NCI-H1417 (cell line): ENCODE data around the gene DPM3.
"Not testable (repeated sequence)": the region's sequence is repeated elsewhere in the genome, so short reads cannot be mapped to it uniquely, and the experiment has no call there.

Experiments
- DNase-seq, 3 experiments: peaks; one replicate each; lab custom pipeline; 2025; lab: John Stamatoyannopoulos, UW

Gene DPM3

GRCh38 chr1:155158991-155159390, 18.7 kb upstream of the DPM3 start:
- DNase-seq, result peak in 2 of 3 experiments; percentile 22 to 63

- not testable (repeated sequence) for DNase-seq
Observed at GRCh38 chr1:155155996-155156643, 15.8 kb upstream of the DPM3 start.

- no peak for DNase-seq
Observed at GRCh38 chr1:155145491-155145890, 5.2 kb upstream of the DPM3 start.

GRCh38 chr1:155141749-155142148, 1.4 kb upstream of the DPM3 start:
- no peak for DNase-seq

GRCh38 chr1:155140630-155140953, 261 bp upstream of the DPM3 start:
- no peak for DNase-seq

- no peak for DNase-seq
Observed at GRCh38 chr1:155137154-155137949, 3.0 kb downstream of the DPM3 start.

- peak in 2 of 3 experiments; percentile 25 to 35 for DNase-seq
Observed at GRCh38 chr1:155136748-155137147, 3.6 kb downstream of the DPM3 start.

GRCh38 chr1:155135415-155136028, 4.8 kb downstream of the DPM3 start, which contains the start of gene SLC50A1:
Gene SLC50A1 (plus strand): TSS chr1:155135852. CDS start chr1:155135912, 60 bp downstream.
- peak; percentile 93 to 98 (median 95) for DNase-seq

GRCh38 chr1:155134880-155135414, 5.4 kb downstream of the DPM3 start:
- peak in 2 of 3 experiments; percentile 61 to 76 for DNase-seq

- no peak for DNase-seq
Observed at GRCh38 chr1:155134322-155134721, 6.0 kb downstream of the DPM3 start.

- no peak for DNase-seq
Observed at GRCh38 chr1:155133799-155134281, 6.5 kb downstream of the DPM3 start.

GRCh38 chr1:155131856-155132255, 8.5 kb downstream of the DPM3 start:
- DNase-seq, result no peak

GRCh38 chr1:155131285-155131684, 9.0 kb downstream of the DPM3 start:
- no peak for DNase-seq

GRCh38 chr1:155130272-155131006, 9.9 kb downstream of the DPM3 start:
- peak in 2 of 3 experiments; percentile 53 to 67 for DNase-seq

GRCh38 chr1:155128755-155129473, 11.4 kb downstream of the DPM3 start:
- DNase-seq, result peak in 2 of 3 experiments; percentile 57 to 69

GRCh38 chr1:155127967-155128754, 12.2 kb downstream of the DPM3 start:
- DNase-seq, result peak in 1 of 3 experiments; percentile 47

- peak; percentile 58 to 79 (median 70) for DNase-seq
Observed at GRCh38 chr1:155127105-155127966, 13.0 kb downstream of the DPM3 start, which contains the start of gene EFNA1. Gene EFNA1 (plus strand): TSS chr1:155127876. CDS start chr1:155127978, 102 bp downstream.

GRCh38 chr1:155126556-155127104, 13.7 kb downstream of the DPM3 start:
- peak; percentile 58 to 92 (median 86) for DNase-seq
